ENCODE data around the gene USP30. TPM values are rescaled to one million over a fixed set of nuclear protein-coding genes. Genes with fewer than 3 reads are reported as not detected.
"Not testable (repeated sequence)": the region's sequence is repeated elsewhere in the genome, so short reads cannot be mapped to it uniquely, and the experiment has no call there.

USP30 gene
- total RNA-seq, 1 donor from 2014 or later, result 3.9 TPM

DNA sequence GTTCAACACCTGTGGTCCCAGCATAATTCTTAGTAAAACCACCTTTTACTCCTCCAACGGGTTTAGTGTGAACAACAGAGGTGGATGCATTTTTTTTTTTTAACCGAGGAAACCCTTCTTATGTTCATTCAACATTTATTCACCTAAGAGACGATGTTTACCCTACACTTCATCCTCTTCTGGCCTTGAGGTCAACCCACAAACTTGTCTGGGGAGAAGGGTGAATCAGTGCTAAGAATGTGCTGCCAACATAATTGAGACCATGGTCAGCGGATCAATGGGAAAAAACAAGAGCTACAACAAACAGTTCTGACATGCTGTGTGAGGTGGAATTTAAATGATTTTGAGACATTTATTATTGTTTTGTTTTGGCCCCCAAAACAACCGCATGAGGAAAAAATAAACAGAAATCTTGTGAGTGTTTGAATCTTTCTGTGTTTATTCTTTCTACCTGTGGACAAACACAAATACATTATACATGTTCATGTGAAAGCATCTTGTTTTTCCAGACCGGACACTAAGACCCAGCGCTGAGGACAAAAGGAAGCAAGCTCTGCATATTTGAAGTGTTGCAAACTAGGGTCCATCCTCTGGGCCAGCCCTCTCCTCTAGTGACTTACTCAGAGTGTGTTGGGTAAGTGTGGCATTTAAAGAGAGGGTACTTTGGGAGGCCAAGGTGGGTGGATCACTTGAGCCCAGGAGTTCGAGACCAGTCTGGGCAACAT is 5.1 kb upstream of the USP30 start:
- DNase-seq (ENCODE audit: low read depth) (peak; percentile 44), FAIRE-seq (no peak)
- no peaks in the 10 kb centered on the region for H3K36me3 ChIP-seq (ENCODE audit: control insufficient read depth, insufficient read depth, low read length)
- no peak overlapping the region for H3K4me3 ChIP-seq (ENCODE audit: low read depth, low read length)
- no peaks in the 10 kb centered on the region for H3K27me3 ChIP-seq (ENCODE audit: control insufficient read depth, insufficient read depth, low read length)
- TF ChIP-seq, protein P1, sequence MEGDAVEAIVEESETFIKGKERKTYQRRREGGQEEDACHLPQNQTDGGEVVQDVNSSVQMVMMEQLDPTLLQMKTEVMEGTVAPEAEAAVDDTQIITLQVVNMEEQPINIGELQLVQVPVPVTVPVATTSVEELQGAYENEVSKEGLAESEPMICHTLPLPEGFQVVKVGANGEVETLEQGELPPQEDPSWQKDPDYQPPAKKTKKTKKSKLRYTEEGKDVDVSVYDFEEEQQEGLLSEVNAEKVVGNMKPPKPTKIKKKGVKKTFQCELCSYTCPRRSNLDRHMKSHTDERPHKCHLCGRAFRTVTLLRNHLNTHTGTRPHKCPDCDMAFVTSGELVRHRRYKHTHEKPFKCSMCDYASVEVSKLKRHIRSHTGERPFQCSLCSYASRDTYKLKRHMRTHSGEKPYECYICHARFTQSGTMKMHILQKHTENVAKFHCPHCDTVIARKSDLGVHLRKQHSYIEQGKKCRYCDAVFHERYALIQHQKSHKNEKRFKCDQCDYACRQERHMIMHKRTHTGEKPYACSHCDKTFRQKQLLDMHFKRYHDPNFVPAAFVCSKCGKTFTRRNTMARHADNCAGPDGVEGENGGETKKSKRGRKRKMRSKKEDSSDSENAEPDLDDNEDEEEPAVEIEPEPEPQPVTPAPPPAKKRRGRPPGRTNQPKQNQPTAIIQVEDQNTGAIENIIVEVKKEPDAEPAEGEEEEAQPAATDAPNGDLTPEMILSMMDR (IDR thresholded peaks at IDR 0.05; ENCODE audit: insufficient read depth, low read length, severe bottlenecking), result no peak

DNA sequence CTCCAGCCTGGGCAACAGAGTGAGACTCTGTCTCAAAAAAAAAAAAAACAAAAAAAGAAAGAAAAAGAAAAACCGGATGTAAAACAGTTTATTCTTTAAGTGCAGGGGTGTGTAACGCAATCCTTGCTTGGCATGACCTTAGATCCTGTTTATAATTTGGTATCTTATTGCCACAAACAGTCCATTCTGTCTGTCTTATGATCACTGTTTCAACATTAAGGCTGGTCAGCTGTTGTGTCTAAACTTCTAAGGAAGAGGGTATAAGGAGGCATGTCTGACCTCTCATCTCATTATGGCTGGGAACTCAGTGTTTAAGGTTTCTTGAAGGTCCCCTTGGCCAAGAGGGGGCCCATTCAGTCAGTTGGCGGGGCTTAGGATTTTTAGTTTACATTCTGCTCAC is 3.7 kb upstream of the USP30 start:
- DNase-seq (ENCODE audit: low read depth); H3K4me3 ChIP-seq (ENCODE audit: low read depth, low read length); H3K36me3 ChIP-seq (ENCODE audit: control insufficient read depth, insufficient read depth, low read length); FAIRE-seq; H3K27me3 ChIP-seq (ENCODE audit: control insufficient read depth, insufficient read depth, low read length): not testable (repeated sequence)

DNA sequence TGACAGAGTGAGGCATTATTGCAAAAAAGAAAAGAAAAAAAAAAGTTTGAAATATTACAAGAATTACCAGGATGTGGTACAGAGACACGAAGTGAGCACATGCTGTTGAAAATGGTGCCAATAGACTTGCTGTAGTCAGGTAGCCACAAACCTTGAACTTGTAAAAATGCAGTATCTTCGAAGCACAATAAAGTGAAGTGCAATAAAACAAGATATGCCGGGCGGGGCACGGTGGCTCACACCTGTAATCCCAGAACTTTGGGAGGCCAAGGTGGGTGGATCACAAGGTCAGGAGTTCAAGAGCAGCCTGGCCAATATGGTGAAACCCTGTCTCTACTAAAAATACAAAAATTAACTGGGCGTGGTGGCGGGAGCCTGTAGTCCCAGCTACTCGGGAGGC is 2.6 kb upstream of the USP30 start:
- not testable (repeated sequence) for H3K4me3 ChIP-seq (ENCODE audit: low read depth, low read length); FAIRE-seq; DNase-seq (ENCODE audit: low read depth); H3K27me3 ChIP-seq (ENCODE audit: control insufficient read depth, insufficient read depth, low read length); H3K36me3 ChIP-seq (ENCODE audit: control insufficient read depth, insufficient read depth, low read length)

DNA sequence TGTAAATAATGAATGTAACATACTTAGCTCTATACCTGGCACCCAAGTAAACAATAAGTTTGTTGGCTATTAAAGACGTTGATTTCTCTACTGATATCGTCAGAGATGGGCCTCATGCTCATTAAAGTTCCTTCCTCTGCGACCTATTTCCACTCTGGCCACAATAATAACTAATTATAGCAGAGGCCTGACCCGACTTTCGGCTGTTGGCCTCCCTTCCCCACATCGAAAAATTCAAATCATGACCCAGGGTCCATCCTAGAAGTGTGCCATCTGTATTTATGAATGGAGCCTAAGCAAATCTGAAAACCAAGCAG is 321 bp upstream of the USP30 start:
- DNase-seq (ENCODE audit: low read depth), result no peak
- Histone ChIP-seq H3K27me3 (ENCODE audit: control insufficient read depth, insufficient read depth, low read length) (no peaks in the 10 kb centered on the region), H3K4me3 (ENCODE audit: low read depth, low read length) (peak overlapping the region; percentile 57), H3K36me3 (ENCODE audit: control insufficient read depth, insufficient read depth, low read length) (no peaks in the 10 kb centered on the region)
- no peak for FAIRE-seq
- TF ChIP-seq, protein P1 (IDR thresholded peaks at IDR 0.05; ENCODE audit: insufficient read depth, low read length, severe bottlenecking), result no peak

DNA sequence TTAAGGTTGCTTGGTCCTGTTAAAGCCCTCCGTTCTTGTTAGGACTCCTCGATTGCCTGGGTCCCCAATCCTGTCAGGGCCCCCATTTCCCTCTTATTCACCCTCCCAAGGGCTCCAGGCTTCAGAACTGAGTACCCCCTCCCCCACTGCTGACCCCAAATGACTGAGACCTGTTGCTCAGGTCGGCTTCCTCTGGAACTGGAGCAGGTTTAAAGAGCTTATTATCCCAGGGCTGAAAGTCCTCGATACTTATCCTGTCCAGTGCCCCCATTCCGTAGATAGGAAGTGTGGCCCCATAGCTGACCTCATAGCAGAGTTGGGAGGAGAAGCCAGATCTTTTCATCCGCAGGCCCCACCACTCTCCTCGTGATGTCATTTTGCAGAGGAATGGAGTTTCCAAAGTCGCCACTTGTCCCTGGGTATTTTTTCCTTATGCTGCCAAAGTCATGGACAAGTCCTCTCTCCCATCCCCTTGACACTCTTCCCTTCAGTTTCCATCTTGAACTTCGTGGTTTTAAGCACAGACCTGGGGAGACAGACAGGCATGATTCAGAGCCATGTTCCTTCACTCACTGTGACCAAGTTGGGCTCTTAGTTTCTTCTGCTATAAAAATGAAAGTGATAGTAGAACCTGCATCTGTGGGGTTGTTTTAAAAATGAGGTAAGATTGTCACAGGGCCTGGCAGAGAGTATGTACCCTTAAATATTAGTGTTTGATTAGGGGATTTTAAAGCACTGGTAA is 1.2 kb downstream of the USP30 start:
- H3K4me3 ChIP-seq (ENCODE audit: low read depth, low read length), result peak overlapping the region; percentile 57
- DNase-seq (ENCODE audit: low read depth), result no peak
- TF ChIP-seq, protein P1 (IDR thresholded peaks at IDR 0.05; ENCODE audit: insufficient read depth, low read length, severe bottlenecking), result no peak
- FAIRE-seq, result no peak
- no peaks in the 10 kb centered on the region for H3K36me3 ChIP-seq (ENCODE audit: control insufficient read depth, insufficient read depth, low read length)
- no peaks in the 10 kb centered on the region for H3K27me3 ChIP-seq (ENCODE audit: control insufficient read depth, insufficient read depth, low read length)

DNA sequence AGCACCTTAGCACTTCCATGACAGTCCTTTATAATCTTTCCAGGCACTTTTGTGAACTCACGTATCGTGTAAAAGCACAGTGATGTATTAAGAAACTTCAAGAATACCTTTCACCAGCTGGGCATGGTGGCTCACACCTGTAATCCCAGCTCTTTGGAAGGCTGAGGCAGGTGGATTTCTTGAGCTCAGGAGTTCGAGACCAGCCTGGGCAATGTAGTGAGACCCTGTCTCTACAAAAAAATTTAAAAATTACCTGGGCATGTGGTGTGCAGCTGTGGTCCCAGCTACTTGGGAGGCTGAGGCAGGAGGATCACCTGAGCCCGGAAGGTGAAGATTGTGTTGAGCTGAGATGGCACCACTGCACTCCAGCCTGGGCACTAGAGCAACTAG is 1.7 kb downstream of the USP30 start:
- not testable (repeated sequence) for H3K4me3 ChIP-seq (ENCODE audit: low read depth, low read length); FAIRE-seq; DNase-seq (ENCODE audit: low read depth)

DNA sequence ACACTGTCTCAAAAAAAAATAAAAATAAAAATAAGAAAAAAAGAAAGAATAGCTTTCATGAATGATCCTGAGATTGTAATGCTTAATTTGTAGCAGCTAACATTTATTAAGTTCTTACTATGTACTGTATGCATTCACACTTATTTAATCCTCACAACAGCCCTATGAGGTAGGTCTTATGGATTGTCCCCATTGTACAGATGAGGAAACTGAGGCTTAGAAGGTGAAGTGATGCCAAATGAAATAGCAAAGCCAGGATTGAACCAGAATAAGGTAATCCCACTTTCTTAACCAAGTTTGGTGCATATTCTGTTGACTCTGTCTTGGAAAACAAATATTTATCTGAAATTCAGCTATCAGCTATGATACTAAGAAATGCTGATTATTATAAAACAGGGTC is 2.1 kb downstream of the USP30 start:
- TF ChIP-seq, protein P1 (IDR thresholded peaks at IDR 0.05; ENCODE audit: insufficient read depth, low read length, severe bottlenecking), result no peak
- DNase-seq (ENCODE audit: low read depth) (no peak), FAIRE-seq (no peak)
- Histone ChIP-seq H3K4me3 (ENCODE audit: low read depth, low read length) (no peak overlapping the region), H3K27me3 (ENCODE audit: control insufficient read depth, insufficient read depth, low read length) (no peaks in the 10 kb centered on the region), H3K36me3 (ENCODE audit: control insufficient read depth, insufficient read depth, low read length) (no peaks in the 10 kb centered on the region)

More for the DNA sequence above, 1.7 kb downstream of the USP30 start:
- not testable (repeated sequence) for H3K36me3 ChIP-seq (ENCODE audit: control insufficient read depth, insufficient read depth, low read length); H3K27me3 ChIP-seq (ENCODE audit: control insufficient read depth, insufficient read depth, low read length)
